ENCODE measurements around the gene POLR2L.

The POLR2L gene

DNA sequence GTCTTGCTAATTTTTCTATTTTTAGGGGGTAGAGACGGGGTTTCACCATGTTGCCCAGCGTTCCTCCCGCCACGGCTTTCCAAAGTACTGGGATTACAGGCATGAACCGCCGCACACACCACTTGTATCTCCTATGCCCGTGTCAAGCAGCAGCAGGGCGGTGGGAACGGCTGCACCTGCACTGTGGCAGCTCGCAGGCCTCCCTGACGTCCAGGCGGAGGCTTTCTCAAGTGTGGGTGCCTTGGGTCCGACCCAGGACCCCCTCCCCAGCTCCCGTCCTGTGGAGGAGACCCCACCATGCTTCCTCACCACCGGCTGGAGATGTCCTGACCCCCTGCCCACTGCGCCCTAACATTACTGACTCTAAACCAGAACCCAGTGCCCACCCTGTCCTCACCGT lies 26.1 kb upstream of the POLR2L start:
- no peak for DNase-seq

DNA sequence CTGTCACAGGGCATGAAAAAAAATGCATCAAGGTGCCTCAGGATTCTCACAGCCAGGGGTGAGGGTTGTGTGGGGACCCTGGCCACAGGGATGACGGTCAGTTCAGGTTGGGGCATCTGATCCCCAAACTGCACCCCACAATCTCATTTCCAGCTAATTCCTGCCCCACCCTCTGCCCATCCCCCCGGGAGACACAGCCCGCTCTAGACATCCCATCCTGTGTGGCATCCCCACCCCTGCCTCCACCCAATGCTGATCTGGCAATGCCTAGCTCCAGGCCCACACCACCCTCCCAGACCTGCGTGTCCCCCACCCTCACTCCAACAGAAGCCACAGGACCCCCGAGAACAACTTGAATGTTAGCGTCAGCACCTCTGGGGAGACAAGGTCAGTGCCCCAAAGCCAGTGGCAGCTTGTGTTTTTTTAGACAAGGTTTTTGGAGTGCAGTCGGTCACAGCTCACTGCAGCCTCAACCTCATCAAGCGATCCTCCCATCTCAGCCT lies 25.6 kb upstream of the POLR2L start:
- no peak for DNase-seq

DNA sequence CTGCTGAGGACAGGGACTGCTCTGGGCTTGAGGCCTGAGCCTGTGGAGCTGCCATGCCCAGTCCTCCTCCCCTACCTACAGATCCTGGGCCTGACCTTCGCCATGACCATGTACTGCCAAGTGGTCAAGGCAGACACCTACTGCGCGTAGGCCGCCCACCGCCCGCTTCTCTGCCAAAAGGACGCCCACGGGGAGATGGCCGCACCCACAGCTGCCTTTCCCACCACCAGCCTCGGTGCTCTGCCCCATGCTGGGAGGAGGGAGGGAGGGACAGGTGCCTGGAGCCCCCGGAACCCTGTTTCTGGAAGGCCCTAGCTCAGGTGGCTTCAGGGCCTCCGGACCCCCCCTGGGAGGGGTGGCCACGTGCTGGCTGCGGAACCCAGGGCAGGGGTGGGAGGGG lies 24.2 kb upstream of the POLR2L start:
- DNase-seq = no peak

DNA sequence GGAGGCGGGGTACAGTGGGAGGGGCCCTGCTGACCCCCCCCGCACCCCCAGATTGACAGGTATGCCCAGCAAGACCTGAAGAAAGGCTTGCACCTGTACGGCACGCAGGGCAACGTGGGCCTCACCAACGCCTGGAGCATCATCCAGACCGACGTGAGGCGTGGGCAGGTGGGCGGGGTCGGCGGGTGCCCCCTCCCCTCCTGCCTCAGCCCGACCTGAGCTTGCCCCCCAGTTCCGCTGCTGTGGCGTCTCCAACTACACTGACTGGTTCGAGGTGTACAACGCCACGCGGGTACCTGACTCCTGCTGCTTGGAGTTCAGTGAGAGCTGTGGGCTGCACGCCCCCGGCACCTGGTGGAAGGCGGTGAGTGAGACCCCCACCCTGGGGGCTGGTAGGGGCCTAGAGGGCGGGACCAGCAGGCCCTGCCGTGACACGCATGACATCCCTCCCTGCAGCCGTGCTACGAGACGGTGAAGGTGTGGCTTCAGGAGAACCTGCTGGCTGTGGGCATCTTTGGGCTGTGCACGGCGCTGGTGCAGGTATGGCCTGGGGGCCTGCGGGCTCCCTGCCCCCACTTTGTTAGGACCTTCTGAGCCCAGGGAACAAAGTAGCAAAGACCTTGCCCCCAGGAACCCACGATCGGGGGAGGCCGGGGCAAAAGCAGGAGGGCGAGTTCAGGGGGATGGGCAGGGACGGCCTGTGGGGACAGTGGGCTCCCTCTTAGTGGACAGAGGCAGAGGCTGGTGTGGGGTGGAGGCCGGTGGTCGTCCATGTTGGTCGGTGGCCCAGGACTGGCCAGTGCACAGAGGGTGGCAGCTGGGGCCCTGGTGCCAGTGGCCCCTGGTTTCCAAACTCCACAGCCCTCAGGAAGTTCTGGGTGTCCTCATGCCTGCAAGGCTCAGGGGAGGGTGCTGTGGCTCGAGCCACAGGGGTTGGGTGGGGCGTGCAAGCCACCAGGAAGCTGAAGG lies 23.4 kb upstream of the POLR2L start:
- DNase-seq = no peak

DNA sequence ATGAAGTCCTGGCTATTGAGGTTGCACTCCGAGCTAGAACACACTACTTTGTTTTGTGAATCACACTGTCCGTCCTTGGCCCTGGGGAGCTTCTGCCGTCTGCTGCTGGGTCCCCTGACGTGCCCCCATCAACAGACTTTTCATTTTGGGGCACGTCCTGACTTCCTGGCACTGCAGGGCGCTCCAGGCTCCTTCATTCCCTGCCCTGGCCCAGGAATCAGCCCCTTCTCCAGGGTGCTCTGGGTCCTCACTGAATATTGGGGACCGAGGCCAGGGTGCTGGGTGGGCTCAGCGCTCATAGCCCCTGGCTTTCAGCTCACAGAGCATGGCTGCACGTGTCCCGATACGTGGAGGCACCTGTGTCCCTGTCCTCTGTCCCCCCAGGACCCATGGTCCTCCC lies 22.6 kb upstream of the POLR2L start:
- DNase-seq = no peak

DNA sequence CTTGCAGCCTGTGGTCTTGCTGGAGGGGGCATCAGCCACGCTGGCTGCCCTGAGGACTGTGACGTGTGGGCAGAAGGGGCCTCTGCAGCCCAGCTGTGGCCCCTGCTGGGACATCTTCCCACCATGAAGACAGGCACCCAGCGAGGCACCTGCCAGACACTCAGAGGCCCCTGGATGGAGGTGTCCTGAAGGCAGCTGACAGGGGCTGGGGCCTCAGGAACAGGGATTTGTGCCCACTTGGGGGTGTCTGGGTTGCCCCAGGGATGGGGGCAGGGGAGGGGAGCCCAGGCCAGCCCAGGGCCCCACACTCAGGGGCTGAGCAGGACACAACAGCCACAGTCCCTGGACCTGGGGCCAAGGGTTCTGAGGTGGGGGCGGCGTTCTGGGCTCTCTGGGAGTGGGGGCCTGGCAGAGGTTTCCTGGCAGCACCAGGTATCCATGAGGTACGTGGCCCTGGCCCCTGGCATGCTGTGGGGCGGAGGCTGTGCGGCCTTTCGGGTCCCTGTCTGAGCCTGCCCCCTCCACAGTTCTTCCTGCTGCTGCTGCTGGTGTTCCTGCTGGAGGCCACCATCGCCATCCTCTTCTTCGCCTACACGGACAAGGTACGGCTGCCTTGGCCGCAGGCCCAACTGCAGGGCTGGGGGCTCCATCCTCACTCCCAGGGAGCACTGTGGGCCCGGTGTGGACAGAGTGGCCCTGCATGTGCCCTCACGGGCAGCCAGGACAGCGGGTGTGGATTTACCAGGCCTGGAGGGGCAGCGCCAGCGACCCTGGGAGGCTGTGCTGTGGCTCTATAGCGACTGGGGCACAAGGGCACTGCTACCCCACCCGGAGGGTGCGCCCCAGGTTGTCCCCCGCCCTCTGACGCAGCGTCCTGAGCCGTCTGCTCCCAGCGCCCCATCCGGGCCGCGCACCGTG lies 21.8 kb upstream of the POLR2L start:
- DNase-seq = no peak

DNA sequence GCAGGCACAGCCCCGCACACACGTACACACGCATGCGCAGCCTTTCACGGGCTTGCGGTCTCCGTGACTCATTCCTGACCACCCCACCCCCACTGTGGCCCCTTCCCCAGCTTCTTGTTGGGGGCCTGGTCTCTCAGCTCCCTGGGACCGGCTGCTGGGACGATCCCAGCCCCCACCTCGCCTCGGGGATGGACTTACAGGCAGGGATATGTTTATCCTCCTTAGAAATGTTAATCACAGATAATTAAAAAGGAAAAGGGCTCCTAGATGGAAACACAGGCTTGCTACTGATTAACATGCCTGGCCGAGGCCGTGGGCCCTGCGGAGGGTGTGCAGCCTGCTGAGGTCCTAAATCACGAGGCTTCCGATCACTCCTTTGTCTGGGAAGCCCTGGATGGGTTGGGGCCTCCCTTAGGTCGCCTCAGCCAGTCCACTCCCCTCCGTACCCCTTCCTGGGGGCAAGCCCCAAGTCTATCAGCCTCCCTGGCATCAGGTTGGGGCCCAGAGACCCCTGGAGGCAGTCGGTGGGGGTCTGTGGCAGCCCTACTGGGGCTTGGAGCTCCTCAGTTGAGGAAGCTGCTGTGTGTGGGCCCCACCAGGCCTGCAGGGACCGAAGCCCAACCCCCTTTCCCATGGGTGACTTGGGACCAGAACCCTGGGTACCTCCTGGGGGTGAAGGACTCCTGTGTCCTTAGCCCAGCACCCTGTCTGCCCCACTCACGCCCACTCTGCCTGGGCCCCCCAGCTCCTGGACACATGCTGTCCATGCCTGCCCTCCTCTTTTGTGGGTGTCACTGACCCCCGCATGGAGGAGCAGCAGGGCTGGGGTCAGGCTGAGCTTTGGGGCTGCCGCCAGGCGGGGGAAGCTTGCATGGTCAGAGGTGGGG lies 20.9 kb upstream of the POLR2L start:
- no peak for DNase-seq

DNA sequence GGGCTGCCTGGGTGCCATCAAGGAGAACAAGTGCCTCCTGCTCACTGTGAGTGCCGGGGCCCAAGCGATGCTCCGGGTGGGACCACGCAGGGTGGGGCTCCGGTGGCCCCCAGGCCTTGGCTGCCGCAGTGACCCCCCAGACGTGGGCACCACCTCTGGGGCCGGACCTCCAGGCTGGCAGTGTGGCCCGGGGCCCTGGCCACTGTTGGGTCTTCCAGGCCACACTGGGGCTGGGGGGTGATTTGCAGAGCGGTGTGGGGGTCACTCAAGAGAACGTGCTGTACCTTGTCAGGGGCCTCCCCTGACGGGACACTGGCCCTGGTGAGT lies 20.3 kb upstream of the POLR2L start:
- DNase-seq = no peak

DNA sequence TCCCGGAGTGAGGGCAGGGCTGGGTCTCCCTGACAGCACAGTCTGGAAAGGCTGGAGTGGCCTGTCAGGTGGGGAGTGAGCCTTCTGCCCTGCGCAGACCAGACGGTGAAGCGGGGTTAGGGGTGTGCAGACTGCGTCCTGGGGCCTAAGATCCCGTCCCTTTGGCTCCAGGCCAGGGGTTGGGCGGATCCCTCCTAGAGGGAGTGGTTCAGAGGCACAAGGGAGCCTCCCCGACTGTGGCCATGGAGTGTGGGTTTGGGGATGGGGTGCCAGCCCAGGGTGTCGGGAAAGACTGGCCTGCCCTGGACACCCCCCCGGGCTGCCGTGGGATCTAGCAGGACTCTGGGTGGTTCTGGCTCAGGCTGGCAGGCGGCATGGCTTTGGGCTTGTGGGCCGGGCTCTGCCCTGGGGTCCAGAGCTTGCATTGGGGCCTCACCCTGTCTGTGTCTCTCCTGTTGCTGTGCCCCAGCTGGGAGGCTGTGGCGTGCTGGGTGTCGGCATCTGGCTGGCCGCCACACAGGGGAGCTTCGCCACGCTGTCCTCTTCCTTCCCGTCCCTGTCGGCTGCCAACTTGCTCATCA lies 19.8 kb upstream of the POLR2L start:
- no peak for DNase-seq

DNA sequence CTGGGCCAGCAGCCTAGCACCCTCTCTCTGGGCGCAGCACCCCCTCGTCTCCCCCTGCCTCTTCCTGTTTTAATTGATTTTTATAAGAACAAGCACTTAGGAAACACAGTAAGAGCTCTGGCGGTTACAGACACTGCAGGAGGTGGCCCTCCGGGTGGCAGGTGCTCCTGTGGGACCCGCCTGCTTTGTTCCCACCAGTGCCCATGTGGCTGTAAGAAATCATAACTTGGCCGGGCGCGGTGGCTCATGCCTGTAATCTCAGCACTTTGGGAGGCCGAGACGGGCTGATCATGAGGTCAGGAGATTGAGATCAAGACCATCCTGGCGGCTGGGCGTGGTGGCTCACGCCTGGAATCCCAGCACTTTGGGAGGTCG lies 18.8 kb upstream of the POLR2L start:
- DNase-seq = no peak

DNA sequence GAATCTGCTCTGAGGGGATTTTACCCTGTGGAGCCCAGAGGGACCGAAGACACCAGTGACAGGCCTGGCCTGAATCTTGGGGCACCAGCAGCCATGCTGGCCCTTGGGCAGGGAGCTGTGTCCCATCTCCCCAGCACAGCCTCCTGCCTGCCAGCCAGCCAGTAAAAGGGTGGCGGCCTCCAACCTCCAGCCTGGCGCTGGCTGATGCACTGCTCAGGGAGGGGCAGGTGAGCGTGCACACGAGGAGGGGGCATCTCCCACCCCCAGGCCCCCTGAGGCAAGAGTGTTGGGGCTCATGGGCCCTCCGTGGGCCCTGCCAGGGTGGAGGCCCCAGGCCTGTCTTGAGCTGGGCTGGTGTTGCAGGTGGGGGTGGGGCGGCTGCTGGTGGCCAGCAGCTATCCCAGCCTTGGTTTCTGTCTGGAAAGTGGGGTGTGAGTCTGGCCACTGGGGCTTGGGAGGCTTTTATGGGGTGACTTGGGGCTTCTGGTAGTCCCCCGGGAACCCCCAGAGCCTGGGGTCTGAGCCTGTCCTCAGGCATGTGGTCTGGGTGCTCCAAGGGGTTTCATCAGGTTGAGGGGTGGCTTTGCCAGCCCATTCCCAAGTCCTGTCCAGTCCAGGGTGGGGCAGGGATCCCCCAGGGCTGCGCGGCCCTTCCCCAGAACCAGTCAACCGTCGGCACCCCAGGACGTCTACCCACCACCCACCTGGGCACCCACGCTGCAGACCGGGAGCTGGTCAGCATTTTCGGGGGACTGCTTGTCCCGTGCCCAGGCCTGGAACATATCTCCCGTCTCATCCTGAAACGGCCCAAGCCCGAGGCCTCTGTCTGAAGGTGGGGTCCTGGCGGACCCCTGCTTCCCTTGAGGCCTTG lies 18.1 kb upstream of the POLR2L start:
- no peak for DNase-seq

DNA sequence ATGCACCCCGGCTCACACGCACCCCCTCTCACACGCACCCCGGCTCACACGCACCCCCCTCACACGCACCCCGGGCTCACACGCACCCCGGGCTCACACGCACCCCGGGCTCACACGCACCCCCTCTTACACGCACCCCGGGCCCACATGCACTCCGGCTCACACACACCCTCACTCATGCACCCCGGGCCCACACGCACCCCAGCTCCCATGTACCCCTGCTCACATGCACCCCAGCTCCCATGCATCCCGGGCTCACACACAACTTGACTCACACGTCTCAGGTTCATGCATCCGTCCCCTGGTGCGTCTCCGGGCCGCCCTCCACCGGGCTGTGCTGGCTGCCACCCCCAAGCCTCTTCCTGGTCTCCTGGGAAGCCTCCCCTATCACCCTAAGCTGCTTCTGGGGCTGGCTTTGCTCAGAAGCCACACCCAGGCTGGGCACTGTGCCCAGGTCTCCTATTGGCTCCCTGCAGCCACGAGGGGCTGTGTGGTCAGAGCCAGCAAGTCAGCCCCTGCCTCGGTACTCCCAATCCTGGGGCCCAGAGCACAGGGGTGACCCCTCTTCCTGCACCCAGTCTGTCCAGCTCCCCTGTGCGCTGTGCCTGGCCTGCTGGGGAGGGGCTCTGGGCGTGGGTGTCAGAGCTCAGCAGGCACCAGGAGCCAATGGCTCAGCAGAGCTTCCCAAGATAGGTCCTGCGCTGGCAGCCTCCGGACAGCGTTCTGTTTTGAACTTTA lies 17.2 kb upstream of the POLR2L start:
- DNase-seq = peak; percentile 74

DNA sequence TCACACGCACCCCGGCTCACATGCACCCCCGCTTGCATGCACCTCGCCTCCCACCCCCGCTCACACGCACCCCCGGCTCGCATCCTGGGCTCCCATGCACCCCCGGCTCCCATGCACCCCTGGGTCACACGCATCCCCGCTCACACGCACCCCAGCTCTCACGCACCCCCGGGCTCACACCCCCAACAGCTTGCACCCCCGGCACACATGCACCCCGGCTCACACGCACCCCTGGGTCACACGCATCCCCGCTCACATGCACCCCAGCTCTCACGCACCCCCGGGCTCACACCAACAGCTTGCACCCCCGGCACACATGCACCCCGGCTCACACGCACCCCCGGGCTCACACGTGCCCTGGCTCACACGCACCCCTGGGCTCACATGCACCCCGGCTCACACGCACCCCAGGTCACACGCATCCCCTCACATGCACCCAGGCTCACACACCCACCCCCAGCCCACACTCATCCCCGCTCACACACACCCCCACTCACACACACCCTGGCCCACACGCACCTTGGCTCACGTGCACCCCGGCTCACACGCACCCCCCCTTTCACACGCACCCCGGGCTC lies 16.5 kb upstream of the POLR2L start:
- DNase-seq = no peak

DNA sequence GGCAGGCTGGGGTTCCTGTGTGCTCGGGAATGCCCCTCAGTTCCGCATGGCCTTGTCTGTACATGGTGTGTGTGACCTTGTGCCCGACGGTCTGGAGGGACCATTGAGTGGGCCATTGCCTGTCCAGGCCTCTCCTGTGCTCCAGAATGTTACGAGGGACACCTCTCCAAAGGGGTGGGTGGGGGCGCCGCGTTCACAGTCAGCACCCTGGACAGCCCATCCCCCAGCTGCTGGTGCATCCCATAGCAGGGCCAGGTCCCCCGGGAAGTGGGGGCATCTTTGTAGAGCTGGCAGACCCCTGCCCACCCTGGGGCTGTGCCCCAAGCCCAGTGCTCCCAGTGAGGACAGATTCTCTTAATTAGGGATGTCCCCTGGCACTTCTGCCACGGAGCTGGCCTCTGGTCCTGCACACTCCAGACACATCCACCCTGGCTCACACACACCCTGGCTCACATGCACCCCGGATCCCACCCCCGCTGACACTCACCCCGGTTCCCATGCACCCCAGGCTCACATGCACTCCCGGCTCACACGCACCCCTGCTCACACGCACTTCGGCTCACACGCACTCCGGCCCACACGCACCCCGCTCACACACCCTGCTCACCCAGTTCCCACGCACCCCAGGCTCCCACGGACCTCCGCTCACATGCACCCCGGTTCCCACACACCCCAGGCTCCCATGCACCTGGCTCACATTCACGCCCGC lies 15.9 kb upstream of the POLR2L start:
- no peak for DNase-seq

DNA sequence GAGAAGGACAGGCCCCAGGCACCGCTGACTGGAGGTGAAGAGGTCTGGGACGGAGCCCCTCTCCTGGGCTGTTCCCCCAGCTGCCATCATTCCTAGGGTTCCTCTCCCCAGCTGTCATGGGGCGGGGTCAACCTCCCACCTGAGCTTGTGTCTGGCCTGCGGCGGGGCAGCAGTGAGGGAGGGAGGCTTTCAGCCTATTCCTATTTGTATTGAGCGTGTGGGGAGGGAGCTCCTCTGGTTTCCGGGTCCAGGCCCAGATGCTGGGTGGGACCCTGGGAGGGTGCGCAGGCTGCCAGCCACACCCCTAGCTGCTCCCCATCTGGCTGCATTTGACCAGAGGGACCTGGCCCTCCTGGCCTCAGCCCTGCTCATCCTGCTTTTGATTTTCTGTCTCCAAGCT lies 14.1 kb upstream of the POLR2L start:
- DNase-seq = no peak

DNA sequence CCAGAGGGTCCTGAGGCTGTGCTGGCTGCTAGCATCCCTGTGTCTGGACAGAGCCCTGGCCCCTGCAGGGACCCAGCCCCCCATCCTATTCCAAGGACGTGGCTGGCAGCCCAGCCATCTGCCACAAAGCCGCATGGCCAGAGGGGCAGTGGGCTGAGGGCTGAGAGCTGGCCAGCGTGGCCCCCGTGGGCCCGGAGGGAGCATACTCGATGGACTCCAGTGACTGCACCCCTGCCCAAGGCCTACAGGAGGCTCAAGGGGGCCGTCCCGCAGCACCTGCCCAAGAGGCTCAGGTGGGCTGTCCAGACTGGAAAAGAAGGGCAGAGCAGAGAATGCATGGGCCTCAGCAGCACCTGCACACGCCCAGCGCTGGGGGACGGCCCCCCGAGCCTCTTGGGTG lies 13.5 kb upstream of the POLR2L start:
- DNase-seq = no peak

DNA sequence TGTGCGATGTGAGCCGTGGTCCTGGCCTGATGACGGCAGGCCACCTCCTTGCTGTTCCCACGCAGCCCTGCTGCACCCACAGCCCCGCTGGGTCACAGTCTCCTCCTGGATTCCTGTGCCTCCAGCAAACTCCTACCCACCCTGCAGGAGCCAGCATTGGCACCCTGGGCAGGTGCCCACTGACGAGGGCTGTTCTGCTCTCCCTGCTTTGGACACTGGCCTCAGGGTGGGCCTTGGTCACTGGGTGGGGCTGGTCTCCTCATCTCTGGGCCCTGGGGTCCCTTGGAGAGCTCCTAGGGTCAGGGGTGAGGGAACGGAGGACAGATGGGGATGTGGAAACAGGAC lies 13.0 kb upstream of the POLR2L start:
- DNase-seq = no peak

DNA sequence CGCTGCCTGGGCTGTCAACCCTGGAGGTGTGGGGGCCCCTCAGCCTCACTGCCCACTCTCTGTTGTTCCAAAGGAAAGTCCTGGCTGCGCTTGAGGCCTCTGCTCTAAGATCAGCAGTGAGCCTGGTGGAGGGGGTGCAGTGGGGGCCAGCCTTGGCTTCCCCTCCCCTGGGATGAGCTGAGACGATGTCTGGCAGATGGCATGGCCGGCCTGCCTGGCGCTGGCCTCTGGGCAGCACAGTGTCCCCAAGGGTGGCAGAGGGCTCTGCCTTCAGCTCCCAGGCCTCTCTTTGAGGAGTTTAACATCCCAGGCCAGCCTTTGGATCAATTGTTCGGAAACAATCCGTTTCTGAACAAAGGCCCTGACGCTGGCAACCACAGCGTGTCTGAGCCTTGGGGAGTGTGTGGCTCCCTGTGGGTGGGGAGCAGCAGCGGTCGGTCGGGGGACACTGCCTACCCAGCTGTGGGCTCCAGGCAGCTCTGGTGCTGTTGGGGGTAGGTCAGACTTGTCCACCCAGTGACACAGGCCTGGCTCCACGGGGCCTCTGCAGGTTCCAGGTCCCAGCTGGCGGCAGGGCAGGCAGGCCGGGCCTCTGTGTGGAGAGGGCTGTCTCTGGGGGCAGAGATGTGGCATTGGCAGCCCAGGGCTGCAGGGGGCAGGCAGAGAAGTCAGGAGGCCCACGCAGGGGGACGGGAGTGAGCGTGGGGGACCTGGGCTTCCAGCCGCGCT lies 12.4 kb upstream of the POLR2L start:
- no peak for DNase-seq

Data from NCI-H226 (cell line).